ENCODE data around the gene ASIC4. TPM values are rescaled to one million over a fixed set of nuclear protein-coding genes. Genes with fewer than 3 reads are reported as not detected.
A peak's percentile ranks its signal among the peaks of the same experiment; 100 is the strongest.

ASIC4 gene
- total and polyA plus RNA-seq, 2 of the 4 experiments (the other 2 are of a cell fraction), result 0.10 TPM; not detected in 1

DNA sequence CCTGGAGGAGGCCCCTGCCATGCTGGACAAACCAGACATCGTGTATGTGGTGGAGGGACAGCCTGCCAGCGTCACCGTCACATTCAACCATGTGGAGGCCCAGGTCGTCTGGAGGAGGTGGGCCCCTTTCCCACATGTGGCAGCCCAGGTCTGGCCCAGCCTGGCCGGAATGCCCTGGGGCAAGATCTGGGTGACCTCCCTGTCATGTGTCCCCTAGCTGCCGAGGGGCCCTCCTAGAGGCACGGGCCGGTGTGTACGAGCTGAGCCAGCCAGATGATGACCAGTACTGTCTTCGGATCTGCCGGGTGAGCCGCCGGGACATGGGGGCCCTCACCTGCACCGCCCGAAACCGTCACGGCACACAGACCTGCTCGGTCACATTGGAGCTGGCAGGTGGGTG, 40.8 kb upstream of the ASIC4 start:
- Histone ChIP-seq H3K36me3 (ENCODE audit: control insufficient read depth, insufficient read depth, low read length) (peaks cover 53% of the 10 kb centered on the region; the same call in 1 of the 2 replicates), H4K5ac (ENCODE audit: low read depth, low read length) (no peak overlapping the region), H4K8ac (ENCODE audit: low read depth in 2 of 2, low read length in 2 of 2) (no peak overlapping the region), H3K4me2 (ENCODE audit: low read depth, low read length) (no peak overlapping the region), H2AFZ (replicated peaks; ENCODE audit: low read length, poor library complexity) (no peak overlapping the region), H3K4me1 (ENCODE audit: control insufficient read depth, insufficient read depth, low read length) (peaks cover 15% of the 10 kb centered on the region), H3K27ac (ENCODE audit: insufficient read depth, low read length) (no peak overlapping the region), H3K27me3 (ENCODE audit: control insufficient read depth, insufficient read depth, low read length) (no peaks in the 10 kb centered on the region), H2BK120ac (ENCODE audit: low read depth, low read length) (no peak overlapping the region), H2BK20ac (ENCODE audit: low read depth, low read length) (no peak overlapping the region), H3K4me3 (ENCODE audit: insufficient read depth, low read depth, low read length) (no peak overlapping the region), H3K79me1 (ENCODE audit: low read depth in 1 of 2, low read length in 2 of 2) (no peaks in the 10 kb centered on the region; a peak in 1 of 4 replicates), H4K91ac (ENCODE audit: insufficient read depth, low read depth, low read length) (no peak overlapping the region), H2BK15ac (ENCODE audit: low read depth, low read length) (no peak overlapping the region), H2AK9ac (replicated peaks; ENCODE audit: low read depth, low read length, poor library complexity) (peak overlapping the region; percentile 79), H3K18ac (ENCODE audit: low read depth, low read length) (no peak overlapping the region), H3K9ac (ENCODE audit: low read depth, low read length) (no peak overlapping the region), H3K14ac (replicated peaks; ENCODE audit: low read depth, low read length) (no peak overlapping the region), H2BK5ac (ENCODE audit: low read depth, low read length, poor library complexity, severe bottlenecking) (no peak overlapping the region), H3K56ac (ENCODE audit: extremely low read depth, insufficient read depth, low read length) (no peak overlapping the region), H3K23ac (ENCODE audit: low read depth, low read length) (no peak overlapping the region), H4K20me1 (ENCODE audit: insufficient read depth, low read length) (no peaks in the 10 kb centered on the region; the same call in 1 of the 2 replicates), H2AK5ac (ENCODE audit: low read depth, low read length) (no peak overlapping the region), H3K9me3 (ENCODE audit: control insufficient read depth, insufficient read depth, low read length) (no peaks in the 10 kb centered on the region), H3K4ac (ENCODE audit: low read depth, low read length) (no peak overlapping the region), H3K9me1 (ENCODE audit: insufficient read depth, low read length) (no peaks in the 10 kb centered on the region)
- DNase-seq (no peak), ATAC-seq (ENCODE audit: low read depth) (no peak)
- WGBS, 2 experiments (ENCODE audit: extremely low coverage in 2 of 2, insufficient read length in 1 of 2), result 82% methylated on average over 13 of the region's 18 CpGs; no CpG with 5 or more reads in 1 of the 2 experiments
- in situ Hi-C loops (cut with MboI; ENCODE audit: low sequenced_read_pairs), result no loop called here
- intact Hi-C loops (cut with micrococcal nuclease), result no loop called here
- no TSS peak for BruUV-seq (replicated peaks)
- TF ChIP-seq CHD1 (IDR thresholded peaks at IDR 0.05; ENCODE audit: low read depth, low read length) (no peak), MAZ (IDR thresholded peaks at IDR 0.05; ENCODE audit: borderline replicate concordance, low read depth, low read length) (no peak), POLR2A (IDR thresholded peaks at IDR 0.05; ENCODE audit: low read depth, low read length) (no peak), SMC3 (IDR thresholded peaks at IDR 0.05; ENCODE audit: low read depth, low read length) (no peak), RFX5 (IDR thresholded peaks at IDR 0.05; ENCODE audit: low read depth, low read length) (no peak), CEBPB (IDR thresholded peaks at IDR 0.05; ENCODE audit: low read depth, low read length) (no peak), FOS (IDR thresholded peaks at IDR 0.05; ENCODE audit: low read depth, low read length) (no peak), NFE2L2 (IDR thresholded peaks at IDR 0.05; ENCODE audit: low read depth, low read length) (no peak), USF2 (IDR thresholded peaks at IDR 0.05; ENCODE audit: low read depth, low read length) (no peak), MAFK (IDR thresholded peaks at IDR 0.05; ENCODE audit: low read depth, low read length) (no peak), CTCF (conservative IDR thresholded peaks at IDR 0.05; ENCODE audit: low read depth, low read length) (no peak), RAD21 (IDR thresholded peaks at IDR 0.05; ENCODE audit: low read length) (no peak), RCOR1 (IDR thresholded peaks at IDR 0.05; ENCODE audit: insufficient replicate concordance, low read length) (no peak), MXI1 (IDR thresholded peaks at IDR 0.05; ENCODE audit: borderline replicate concordance, low read depth, low read length) (no peak), BHLHE40 (IDR thresholded peaks at IDR 0.05; ENCODE audit: low read depth, low read length) (no peak)
- TF ChIP-seq, protein P1, sequence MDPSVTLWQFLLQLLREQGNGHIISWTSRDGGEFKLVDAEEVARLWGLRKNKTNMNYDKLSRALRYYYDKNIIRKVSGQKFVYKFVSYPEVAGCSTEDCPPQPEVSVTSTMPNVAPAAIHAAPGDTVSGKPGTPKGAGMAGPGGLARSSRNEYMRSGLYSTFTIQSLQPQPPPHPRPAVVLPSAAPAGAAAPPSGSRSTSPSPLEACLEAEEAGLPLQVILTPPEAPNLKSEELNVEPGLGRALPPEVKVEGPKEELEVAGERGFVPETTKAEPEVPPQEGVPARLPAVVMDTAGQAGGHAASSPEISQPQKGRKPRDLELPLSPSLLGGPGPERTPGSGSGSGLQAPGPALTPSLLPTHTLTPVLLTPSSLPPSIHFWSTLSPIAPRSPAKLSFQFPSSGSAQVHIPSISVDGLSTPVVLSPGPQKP (IDR thresholded peaks at IDR 0.05; ENCODE audit: borderline replicate concordance, low read depth, low read length), result no peak
- POLR2A ChIA-PET (ENCODE audit: unreplicated experiment), result interaction anchor here (1.0 kb wide), 1 partner anchor 25 kb away, joined by 3 read pairs; the partner anchor contains the start of gene GMPPA
- CTCF ChIA-PET, result interaction anchor here (1.2 kb wide), 1 partner anchor 56 kb away, joined by 4 read pairs; no protein-coding TSS in a partner anchor
- dilution Hi-C loops (cut with HindIII; ENCODE audit: low sequenced_read_pairs, unreplicated experiment), result no loop called here
